ENCODE data around the gene MSANTD2. TPM values are rescaled to one million over a fixed set of nuclear protein-coding genes. Genes with fewer than 3 reads are reported as not detected.

Gene MSANTD2
- 3.6 and 10.0 TPM in 2 replicates for total RNA-seq (2011; cell fraction: chromatin; rRNA removed; ENCODE audit: low replicate concordance)
- 3.0 and 3.8 TPM in 2 replicates for total RNA-seq (2011; cell fraction: nucleolus; rRNA removed)
- total RNA-seq (2011; cell fraction: nucleoplasm; rRNA removed): 4.5 and 7.6 TPM in 2 replicates
- total RNA-seq (2014; rRNA removed) (5.7 and 6.5 TPM in 2 replicates), total RNA-seq (2014; rRNA removed; fragmentation: Illumina TruSeq; extraction: Trizol) (4.5 and 5.1 TPM in 2 replicates), total RNA-seq (2015; rRNA removed; fragmentation: Illumina TruSeq; extraction: Trizol) (7.9 and 8.4 TPM in 2 replicates), total RNA-seq (2021) (5.1 and 5.3 TPM in 2 replicates), polyA plus RNA-seq (2011; rRNA removed) (2.9 and 4.2 TPM in 2 replicates), polyA plus RNA-seq (2014; fragmentation: Illumina TruSeq; extraction: Trizol) (4.8 and 7.3 TPM in 2 replicates), polyA plus RNA-seq (2014; fragmentation: Nextera tagmentation; extraction: Ambion mirVana) (1 to 10 TPM; 1.3 to 1.6 TPM), polyA plus RNA-seq (2014; rRNA removed) (5.3 and 9.9 TPM in 2 replicates), polyA minus RNA-seq (2011; rRNA and poly(A)+ RNA removed) (1.2 and 1.9 TPM in 2 replicates), Bru-seq, nascent RNA (percentile 66 among the genes with signal in this experiment), BruChase-seq, experiment 1, labeled RNA remaining after a 2-hour chase (percentile 74 among the genes with signal in this experiment), BruChase-seq, experiment 2, labeled RNA remaining after a 6-hour chase (percentile 71 among the genes with signal in this experiment)
- polyA plus RNA-seq (2011; cell fraction: cytosol; rRNA removed): 1.5 and 1.6 TPM in 2 replicates
- polyA plus RNA-seq (2011; cell fraction: nucleus; rRNA removed): 6.3 and 11.1 TPM in 2 replicates
- polyA plus RNA-seq (2012): 3.1 and 4.7 TPM in 2 replicates
- polyA minus RNA-seq (2011; cell fraction: cytosol; rRNA and poly(A)+ RNA removed): 0.38 and 1.0 TPM in 2 replicates
- 3.8 and 5.9 TPM in 2 replicates for polyA minus RNA-seq (2011; cell fraction: nucleus; rRNA and poly(A)+ RNA removed)
- long read RNA-seq, experiment 1, transcript MSANTD2-201 (4 exons, 2,495 nt): major isoform, 5 of 18 reads
- long read RNA-seq, experiment 1, transcript MSANTD2-202 (4 exons, 2,349 nt): major isoform, 5 of 18 reads
- long read RNA-seq, experiment 1, partial matches to known transcripts: 0 of 18 reads
- long read RNA-seq, experiment 1, other reads (novel, unspliced or antisense): 6 of 18 reads
- long read RNA-seq, experiment 2, partial matches to known transcripts: 0 of 4 reads
- long read RNA-seq, experiment 2, other reads (novel, unspliced or antisense): 2 of 4 reads
- long read RNA-seq, experiment 3, partial matches to known transcripts: 1 of 3 reads
- long read RNA-seq, experiment 3, other reads (novel, unspliced or antisense): 2 of 3 reads

GRCh38 chr11:124800226-124800929 is at the start of gene MSANTD2:
Gene MSANTD2 (minus strand): TSS chr11:124800406. CDS start chr11:124800380, 26 bp downstream.
- DNase-seq (ENCODE audit: extremely low read depth in 1 of 4, low spot score in 3 of 4) (peak; percentile 76 to 79 (median 78)), FAIRE-seq (peak; percentile 61), ATAC-seq (peak; percentile 98)
- no peaks in the 10 kb centered on the region for H4K20me1 ChIP-seq (replicated peaks; ENCODE audit: control insufficient read depth, insufficient read depth, low read length)
- peak within 1 kb of the TSS; percentile 64; the same call in 2 of the 3 replicates for H3K27ac ChIP-seq (ENCODE audit: extremely low read depth, low read depth, low read length)
- CTCF ChIA-PET (ENCODE audit: low intra/inter-chr PET ratio): interaction anchor here (0.6 kb wide), 1 partner anchor 156 kb away, joined by 3 read pairs; no protein-coding TSS in a partner anchor
- no peaks in the 10 kb centered on the region for H3K9me1 ChIP-seq (ENCODE audit: control insufficient read depth, insufficient read depth, low read length)
- H3K4me3 ChIP-seq: peak within 1 kb of the TSS; percentile 93
- no peaks in the 10 kb centered on the region for H3K36me3 ChIP-seq (ENCODE audit: control insufficient read depth, insufficient read depth, low read length)
- H3K9me3 ChIP-seq (replicated peaks; ENCODE audit: control insufficient read depth, insufficient read depth, low read depth, low read length): no peaks in the 10 kb centered on the region
- POLR2A ChIA-PET: interaction anchor here (0.6 to 1.0 kb wide), 4 partner anchors 8 to 153 kb away, joined by 3 to 4 read pairs (median 4); partner anchors contain the start of gene CCDC15
- peaks cover 14 to 27% of the 10 kb centered on the region in 2 experiments; a peak in 4 of 5 replicates for H3K4me1 ChIP-seq (replicated peaks in 1 of 2; ENCODE audit: control insufficient read depth in 2 of 2, insufficient read depth in 2 of 2, low read length in 2 of 2)
- H3K79me2 ChIP-seq (ENCODE audit: control insufficient read depth, insufficient read depth, low read length): peaks cover 20% of the 10 kb centered on the region
- intact Hi-C loops (cut with micrococcal nuclease): no loop called here
- peak within 1 kb of the TSS; percentile 83 for H3K4me2 ChIP-seq (ENCODE audit: insufficient read depth, low read length)
- peak within 1 kb of the TSS; percentile 95 for H2AFZ ChIP-seq (ENCODE audit: low read depth, low read length)
- in situ Hi-C loops (cut with MboI): no loop called here
- H3K27me3 ChIP-seq (ENCODE audit: control insufficient read depth in 2 of 2, insufficient read depth in 2 of 2, low read length in 2 of 2): peaks cover 2 to 7% of the 10 kb centered on the region in 2 experiments; a peak in 3 of 5 replicates
- no TSS peak for BruUV-seq (replicated peaks)
- peak within 1 kb of the TSS; percentile 63 to 94 for H3K9ac ChIP-seq (ENCODE audit: insufficient read depth in 1 of 2, low read depth in 2 of 2, low read length in 2 of 2)
- under 1% methylated on average over 58 of the region's 62 CpGs for WGBS (ENCODE audit: insufficient coverage, low coverage, missing lambda C conversion rate)
- TF ChIP-seq MEIS2 (IDR thresholded peaks at IDR 0.05; ENCODE audit: partially characterized antibody) (no peak), ZHX1 (conservative IDR thresholded peaks at IDR 0.05; ENCODE audit: low read length) (no peak), ZKSCAN8 (CRISPR knock-in tag; IDR thresholded peaks at IDR 0.05) (no peak), ELF4 (CRISPR knock-in tag; IDR thresholded peaks at IDR 0.05) (no peak), KDM2B (CRISPR knock-in tag; IDR thresholded peaks at IDR 0.05) (no peak), ZNF277 (CRISPR knock-in tag; IDR thresholded peaks at IDR 0.05; ENCODE audit: borderline replicate concordance) (no peak), ZNF263 (CRISPR knock-in tag; IDR thresholded peaks at IDR 0.05; ENCODE audit: borderline replicate concordance) (no peak)
